Posterior cingulate gyrus (tissue), 11 donors: Measurements from ENCODE around the gene IKZF5.

Experiments
- DNase-seq, 10 donors: peaks; one replicate each; pipeline versions ENCODE4 v3.0.0 to v3.0.0-alpha.2; 2020 to 2021; ENCODE audit warnings: mixed read lengths in 3 of 10
- intact Hi-C: fragments of 100-400 bp; cut with DNase I; formaldehyde crosslinking; loops from one replicate; pipeline ENCODE4 v1.15.1; 2023

Gene IKZF5

GRCh38 chr10:123008355-123009104, at the start of gene IKZF5, which contains the start of gene ACADSB:
Gene IKZF5, minus strand, starts transcription at chr10:123008795. Its CDS starts 10,170 bp downstream, at chr10:122998625.
Gene ACADSB, plus strand, starts transcription at chr10:123009006. Its CDS starts 24 bp downstream, at chr10:123009030.
- intact Hi-C loops, result loop anchor here (1.0 kb wide), 3 partner anchors 24 to 54 kb away; partner anchors contain the start of genes C10orf88 and PSTK
- peak; percentile 90 to 99 (median 93) for DNase-seq

DNA sequence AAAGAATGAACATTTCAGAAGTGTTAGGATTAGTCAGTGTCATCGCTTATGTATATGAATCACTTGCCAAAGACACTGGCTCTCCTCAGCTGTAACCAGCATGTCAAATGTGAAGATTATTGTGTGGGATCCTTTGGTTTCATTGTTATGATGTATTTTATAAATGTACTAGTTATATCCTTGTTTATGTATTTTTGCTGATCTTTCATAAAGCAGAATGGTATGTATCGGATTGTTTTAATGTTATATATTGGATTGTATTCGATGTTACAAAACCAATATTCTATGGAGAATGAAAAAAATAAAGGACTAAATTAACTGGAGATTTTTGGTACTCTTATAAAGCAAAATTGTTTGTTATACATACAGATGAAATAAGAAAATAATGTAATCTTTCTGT, 49.4 kb upstream of the IKZF5 start:
- no peak for DNase-seq
- intact Hi-C loops, result no loop called here

- no peak for DNase-seq
- intact Hi-C loops, result loop anchor here (2.0 kb wide), 1 partner anchor 513 kb away; no protein-coding TSS in a partner anchor
Measured at GRCh38 chr10:123045961-123046731, 37.6 kb upstream of the IKZF5 start.

DNA sequence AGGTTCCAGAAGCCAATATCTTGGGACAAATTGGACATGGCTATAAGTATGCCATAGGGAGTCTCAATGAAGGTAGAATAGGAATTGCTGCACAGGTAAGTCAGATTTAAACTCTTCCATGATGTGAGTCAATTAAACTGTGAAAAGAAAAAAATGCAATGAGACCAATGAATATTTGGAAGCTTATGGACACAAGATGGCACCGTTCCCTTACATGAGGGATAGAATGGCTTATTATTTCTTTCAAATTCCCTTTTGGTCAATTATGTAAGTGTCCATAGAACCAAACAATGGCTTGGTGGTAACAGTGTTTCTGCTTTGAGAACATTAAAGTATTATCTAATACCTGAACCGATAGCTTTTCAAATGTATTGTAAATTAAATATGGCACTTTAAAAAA, 35.8 kb upstream of the IKZF5 start:
- no peak for DNase-seq
- intact Hi-C loops, result loop anchor here (2.0 kb wide), 1 partner anchor 514 kb away; no protein-coding TSS in a partner anchor

GRCh38 chr10:123043409-123043925, 34.9 kb upstream of the IKZF5 start:
- intact Hi-C loops, result loop anchor here (1.0 to 2.0 kb wide), 2 partner anchors 89 to 337 kb away; no protein-coding TSS in a partner anchor
- DNase-seq, result peak in 8 of 10 donors; percentile 35 to 95 (median 64)

GRCh38 chr10:123042708-123043408, 34.3 kb upstream of the IKZF5 start:
- intact Hi-C loops, result loop anchor here (1.0 to 2.0 kb wide), 2 partner anchors 90 to 337 kb away; no protein-coding TSS in a partner anchor
- no peak for DNase-seq

DNA sequence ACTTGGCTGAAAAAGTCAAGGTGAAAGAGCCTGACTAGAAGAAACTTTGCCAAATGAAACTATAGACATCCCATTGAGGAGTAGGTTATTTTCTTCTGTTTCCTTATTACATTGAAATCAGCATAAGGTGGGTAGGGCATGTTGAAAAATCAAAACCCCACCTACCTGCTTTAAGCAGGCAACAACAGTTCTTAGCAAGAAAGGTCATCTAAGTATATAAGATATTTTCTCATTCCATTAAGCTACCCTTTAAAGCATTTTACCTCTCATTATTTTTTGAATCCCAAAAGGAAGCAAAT, 31.0 kb upstream of the IKZF5 start:
- intact Hi-C loops, result no loop called here
- DNase-seq, result no peak

DNA sequence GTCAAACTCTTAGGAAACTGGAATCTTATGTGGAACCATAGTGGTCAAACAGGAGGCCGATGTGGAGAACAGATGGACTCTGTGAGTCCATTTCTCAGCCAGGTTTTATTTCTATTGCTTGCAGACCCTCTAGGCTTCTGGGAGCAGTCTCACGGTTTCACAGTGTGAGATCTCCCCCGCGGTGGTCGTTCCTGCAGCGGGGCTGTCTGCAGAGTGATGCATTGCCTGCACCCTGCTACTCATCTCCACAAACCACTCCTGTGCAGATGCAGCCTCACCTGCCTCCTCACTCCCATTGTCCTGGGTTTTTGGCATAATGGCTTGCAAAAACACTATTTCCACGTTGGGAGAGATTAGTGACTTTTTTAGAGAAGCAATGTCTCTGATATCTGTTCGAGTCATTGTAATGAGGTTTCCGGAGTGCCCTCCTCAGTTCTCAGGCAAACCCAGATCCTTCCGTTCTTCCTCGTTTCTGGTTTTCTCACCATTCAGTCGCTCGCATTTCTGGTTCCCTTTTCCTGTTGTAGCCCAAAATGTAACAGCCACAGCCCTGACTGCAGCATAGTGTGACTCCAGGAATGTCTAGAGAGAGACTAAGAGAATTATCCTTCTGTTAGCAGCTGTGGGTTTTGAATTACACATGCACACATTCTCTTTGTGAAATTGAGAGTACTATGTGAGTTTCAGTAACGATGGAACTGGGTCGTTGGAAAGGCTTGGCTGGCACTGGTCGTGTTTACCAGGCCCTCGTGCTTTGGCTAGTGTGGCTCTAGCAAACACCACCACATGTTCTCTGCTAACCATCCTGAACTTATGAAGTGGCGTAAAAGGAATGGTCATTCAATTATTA, 30.4 kb upstream of the IKZF5 start:
- no peak for DNase-seq
- intact Hi-C loops, result no loop called here

GRCh38 chr10:123035467-123036086, 27.0 kb upstream of the IKZF5 start:
- intact Hi-C loops, result no loop called here
- DNase-seq, result no peak

DNA sequence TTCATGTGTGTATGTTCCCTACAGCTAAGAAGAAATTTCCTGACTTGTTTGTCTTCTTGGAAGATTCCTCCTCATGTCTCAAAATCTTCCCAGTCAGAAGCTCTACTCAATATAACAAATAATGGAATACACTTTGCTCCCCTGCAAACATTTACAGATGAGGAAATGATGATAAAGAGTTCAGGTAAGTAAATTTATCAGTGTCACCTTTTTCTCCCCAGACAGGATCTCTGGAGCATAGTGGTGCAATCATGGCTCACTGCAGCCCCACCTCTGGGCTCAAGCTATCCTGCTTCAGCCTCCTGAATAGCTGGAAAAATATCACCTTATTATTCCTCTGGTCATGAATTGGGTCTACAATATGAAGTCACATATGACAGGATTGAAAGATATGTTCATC, 25.7 kb upstream of the IKZF5 start:
- no peak for DNase-seq
- intact Hi-C loops, result no loop called here

DNA sequence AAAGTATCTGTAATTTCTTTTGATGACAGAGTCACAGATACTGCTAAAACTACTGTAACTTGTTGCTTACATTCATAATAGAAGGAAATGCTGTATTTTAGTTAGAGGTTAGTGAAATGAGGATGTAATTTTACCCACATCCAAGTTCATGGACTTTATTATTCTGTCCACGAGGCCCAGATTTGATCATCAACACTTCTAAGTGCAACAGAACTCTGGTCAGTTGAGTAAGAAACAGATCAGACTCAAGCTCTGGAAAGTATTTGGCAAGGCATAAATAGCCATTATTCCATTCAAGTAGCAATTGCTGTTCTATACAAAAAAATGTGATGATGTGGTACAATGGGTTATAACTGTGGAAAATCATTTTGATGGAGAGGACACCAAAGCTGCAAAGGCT, 22.5 kb upstream of the IKZF5 start:
- intact Hi-C loops, result no loop called here
- DNase-seq, result no peak

- no peak for DNase-seq
- intact Hi-C loops, result no loop called here
Measured at GRCh38 chr10:123027861-123028260, 19.3 kb upstream of the IKZF5 start.

GRCh38 chr10:123026302-123026701, 17.7 kb upstream of the IKZF5 start:
- no peak for DNase-seq
- intact Hi-C loops, result no loop called here

DNA sequence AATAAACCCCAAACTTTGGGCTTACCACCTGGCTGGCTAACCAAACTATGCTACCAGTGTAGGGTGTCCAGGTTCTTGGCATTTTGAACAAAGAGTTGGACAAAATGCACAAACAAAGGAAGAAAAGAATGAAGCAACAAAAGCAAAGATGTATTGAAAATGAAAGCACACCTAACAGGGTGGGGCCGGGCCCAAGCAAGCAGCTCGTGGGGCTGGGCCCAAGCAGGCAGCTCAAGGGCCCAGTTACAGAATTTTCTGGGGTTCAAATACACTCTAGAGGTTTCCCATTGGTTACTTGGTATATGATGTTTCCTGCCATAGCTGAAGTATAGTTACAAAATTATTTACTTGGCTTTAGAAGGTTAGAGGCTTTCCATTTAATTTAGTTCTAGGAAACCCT, 15.9 kb upstream of the IKZF5 start:
- intact Hi-C loops, result no loop called here
- no peak for DNase-seq

DNA sequence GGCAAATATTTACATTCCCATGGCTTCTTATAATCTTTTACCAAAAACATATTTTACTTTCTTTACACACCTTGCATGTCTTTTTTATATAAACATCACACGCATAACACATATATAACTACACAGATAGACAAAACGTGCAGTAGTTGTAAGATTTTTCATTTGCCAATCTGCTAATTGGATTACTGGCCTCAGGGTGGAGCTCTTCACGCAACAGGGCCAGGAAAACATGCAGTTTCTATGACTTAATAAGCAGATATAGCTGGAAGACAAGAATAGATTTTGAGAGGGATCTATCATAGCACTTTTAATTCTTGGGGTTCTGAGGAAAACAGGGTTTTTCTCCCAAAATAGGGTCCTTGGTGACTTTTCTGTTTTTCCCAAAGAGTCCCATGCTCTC, 12.9 kb upstream of the IKZF5 start:
- intact Hi-C loops, result no loop called here
- no peak for DNase-seq

DNA sequence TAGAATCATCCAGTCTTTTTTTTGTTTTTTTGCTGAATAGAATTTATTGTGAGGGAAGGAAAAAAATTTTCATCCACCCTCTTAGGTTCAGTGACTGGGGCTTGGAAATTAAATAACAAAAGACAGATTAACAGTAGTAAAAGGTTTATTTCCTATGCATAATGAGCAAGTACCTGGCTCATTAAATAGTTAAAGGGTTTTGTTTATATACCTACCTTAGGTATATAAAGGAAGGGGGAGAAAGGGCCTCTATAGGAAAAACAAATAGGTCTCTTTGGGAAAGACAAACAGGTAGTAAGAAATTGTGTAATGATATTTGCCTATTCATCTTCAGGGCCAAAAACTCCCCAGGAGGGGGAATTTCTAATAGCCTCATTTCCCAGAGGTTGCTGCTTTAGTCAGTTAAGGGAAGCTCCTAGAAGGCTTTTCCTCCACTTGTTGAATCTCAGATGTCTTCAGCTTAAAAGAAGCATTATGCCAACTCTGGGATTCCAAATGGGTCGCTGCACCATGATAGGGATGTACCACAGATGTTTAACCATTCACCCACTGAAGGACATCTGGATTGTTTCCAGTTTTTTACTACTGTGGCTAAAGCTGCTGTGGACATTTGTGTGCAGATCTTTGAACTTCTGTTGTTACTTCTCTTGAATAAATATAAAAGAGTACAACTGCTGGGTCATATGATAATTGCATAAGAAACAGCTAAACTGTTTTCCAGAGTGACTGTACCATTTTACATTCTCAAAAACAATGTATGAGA, 11.5 kb upstream of the IKZF5 start:
- intact Hi-C loops, result no loop called here
- no peak for DNase-seq

DNA sequence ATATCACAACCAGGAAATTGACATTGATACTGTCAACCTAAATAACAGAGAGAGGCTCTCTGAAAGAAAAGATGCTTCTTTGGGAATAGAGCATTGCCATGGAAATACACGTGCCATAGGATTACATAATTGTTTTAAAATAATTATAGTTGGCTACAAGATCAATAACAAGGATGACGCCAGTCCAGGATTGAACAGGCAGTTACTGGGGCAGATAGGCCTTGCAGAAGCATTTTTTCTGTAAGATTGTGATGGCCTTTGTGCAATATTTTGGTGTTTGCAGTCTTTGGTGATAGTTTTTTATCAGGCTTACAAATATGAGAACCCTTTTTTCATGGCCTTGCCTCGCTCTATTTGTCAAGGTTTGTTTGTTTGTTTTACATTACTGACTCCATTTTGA, 10.7 kb upstream of the IKZF5 start:
- intact Hi-C loops, result no loop called here
- no peak for DNase-seq

GRCh38 chr10:123018531-123018930, 9.9 kb upstream of the IKZF5 start:
- intact Hi-C loops, result no loop called here

More at GRCh38 chr10:123018531-123018930, 9.9 kb upstream of the IKZF5 start:
- no peak for DNase-seq
